Endodermal cell (in vitro differentiated cells): ENCODE results near the gene KCNG4. TPM values are rescaled to one million over a fixed set of nuclear protein-coding genes. Genes with fewer than 3 reads are reported as not detected.

Source experiments
- DNase-seq: peaks from one replicate; pipeline ENCODE4 v3.0.0-alpha.2; 2017
- H3K27ac ChIP-seq: 2 replicates; pipeline ENCODE4 v1.5.1; 2013; ENCODE audit warnings: mild to moderate bottlenecking, low read depth, low read length, moderate library complexity
- H3K27me3 ChIP-seq: 2 replicates; pipeline ENCODE4 v1.6.1; 2013; ENCODE audit warnings: mild to moderate bottlenecking, low read length, moderate library complexity; ENCODE audit not compliant: insufficient read depth, control insufficient read depth, poor library complexity, severe bottlenecking
- H3K36me3 ChIP-seq: 2 replicates; pipeline ENCODE4 v1.7.0; 2013; ENCODE audit warnings: mild to moderate bottlenecking, low read length, moderate library complexity; ENCODE audit not compliant: control insufficient read depth, insufficient read depth
- H3K4me1 ChIP-seq: one replicate; pipeline ENCODE4 v1.7.0; 2013; ENCODE audit warnings: low read length; ENCODE audit not compliant: control insufficient read depth, insufficient read depth
- H3K4me3 ChIP-seq: 2 replicates; pipeline ENCODE4 v1.5.1; 2013; ENCODE audit warnings: mild to moderate bottlenecking, low read length, moderate library complexity
- H3K9ac ChIP-seq: 2 replicates; pipeline ENCODE4 v1.6.1; 2013; ENCODE audit warnings: mild to moderate bottlenecking, low read length, moderate library complexity; ENCODE audit not compliant: poor library complexity, severe bottlenecking; ENCODE audit errors: extremely low read depth
- H3K9me3 ChIP-seq: 2 replicates; pipeline ENCODE4 v1.6.1; 2013; ENCODE audit warnings: mild to moderate bottlenecking, low read length, moderate library complexity; ENCODE audit not compliant: control insufficient read depth
- H3K27ac Mint-ChIP-seq: 2 replicates; pipeline ENCODE4 v1.8.0; 2020; ENCODE audit warnings: mixed read lengths
- H3K27me3 Mint-ChIP-seq: 2 replicates; pipeline ENCODE4 v1.8.0; 2021; ENCODE audit warnings: mild to moderate bottlenecking, mixed read lengths; ENCODE audit not compliant: insufficient read depth
- H3K36me3 Mint-ChIP-seq: 2 replicates; pipeline ENCODE4 v1.8.0; 2020; ENCODE audit warnings: low read depth, mixed read lengths
- H3K4me1 Mint-ChIP-seq: 2 replicates; pipeline ENCODE4 v1.8.0; 2020; ENCODE audit warnings: mixed read lengths
- H3K4me3 Mint-ChIP-seq: 2 replicates; pipeline ENCODE4 v1.8.0; 2020; ENCODE audit warnings: mild to moderate bottlenecking, moderate library complexity, mixed read lengths
- H3K9me3 Mint-ChIP-seq: 2 replicates; pipeline ENCODE4 v1.8.0; 2020; ENCODE audit warnings: mild to moderate bottlenecking, mixed read lengths
- WGBS, 2 experiments: methylation state at CpG; one replicate each; pipeline versions ENCODE4 v1.1.5 to v1.1.7; 2013; ENCODE audit warnings: missing lambda C conversion rate in 2 of 2, mixed read lengths in 1 of 2; ENCODE audit not compliant: insufficient coverage in 1 of 2, insufficient read length in 1 of 2; 5-methylcytosine and 5-hydroxymethylcytosine counted together
- long read RNA-seq, 4 experiments: library from polyadenylated mRNA in 2 of 4; library from RNA in 1 of 4; library from capped mRNA in 1 of 4; stranded (forward) in 3 of 4; unstranded in 1 of 4; transcript quantifications; one replicate each; pipeline ENCODE4 v2.0.0, GENCODE V29; 2020 to 2021; ENCODE audit warnings: inconsistent platforms in 1 of 4
- polyA plus RNA-seq, 2 experiments: library from polyadenylated mRNA; stranded (reverse); fragments of 50-300 nt; gene quantifications; one replicate each; pipeline ENCODE4 v1.2.3, GENCODE V29; 2013
- total RNA-seq, 2 donors: library from RNA; stranded (reverse); fragmentation: NEBNext Ultra II Directional in 1 of 2; extraction: Animal tissue kit (Norgen Biotek cat#: 25700) in 1 of 2; gene quantifications; 2 replicates in 1 of 2; 3 replicates in 1 of 2; pipeline ENCODE4 v1.2.1, GENCODE V29; 2021
- TF ChIP-seq, protein P1 (sequence below): fragments of 200-600 bp; sonication (generic); conservative IDR thresholded peaks from 2 replicates; pipeline ENCODE4 v1.5.0; 2021; ENCODE audit warnings: antibody characterized with exemption, mild to moderate bottlenecking

The KCNG4 gene, protein sequence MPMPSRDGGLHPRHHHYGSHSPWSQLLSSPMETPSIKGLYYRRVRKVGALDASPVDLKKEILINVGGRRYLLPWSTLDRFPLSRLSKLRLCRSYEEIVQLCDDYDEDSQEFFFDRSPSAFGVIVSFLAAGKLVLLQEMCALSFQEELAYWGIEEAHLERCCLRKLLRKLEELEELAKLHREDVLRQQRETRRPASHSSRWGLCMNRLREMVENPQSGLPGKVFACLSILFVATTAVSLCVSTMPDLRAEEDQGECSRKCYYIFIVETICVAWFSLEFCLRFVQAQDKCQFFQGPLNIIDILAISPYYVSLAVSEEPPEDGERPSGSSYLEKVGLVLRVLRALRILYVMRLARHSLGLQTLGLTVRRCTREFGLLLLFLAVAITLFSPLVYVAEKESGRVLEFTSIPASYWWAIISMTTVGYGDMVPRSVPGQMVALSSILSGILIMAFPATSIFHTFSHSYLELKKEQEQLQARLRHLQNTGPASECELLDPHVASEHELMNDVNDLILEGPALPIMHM
- total RNA-seq = not detected
- polyA plus RNA-seq (2013, experiment 1 of 2) = not detected
- not detected for polyA plus RNA-seq (2013, experiment 2 of 2)
- long read RNA-seq, experiment 1 = 0 reads
- long read RNA-seq, experiment 2 = 0 reads
- long read RNA-seq, experiment 3 = 0 reads
- long read RNA-seq, experiment 4 = 0 reads

- Mint-ChIP-seq H3K27me3 (peaks cover 14% of the 10 kb centered on the region), H3K27ac (no peak within 1 kb of the TSS)
These were observed at the start of gene KCNG4 for GRCh38 chr16:84239909-84240308. TSS of gene KCNG4 (minus strand) at chr16:84240012. CDS start at chr16:84237485, 2,527 bp downstream.

GRCh38 chr16:84288902-84289301 lies 49.1 kb upstream of the KCNG4 start:
- Histone ChIP-seq H3K27me3 (peaks cover 3% of the 10 kb centered on the region), H3K9me3 (no peaks in the 10 kb centered on the region), H3K4me3 (no peak overlapping the region), H3K9ac (no peak overlapping the region), H3K4me1 (peaks cover 2% of the 10 kb centered on the region), H3K27ac (no peak overlapping the region), H3K36me3 (no peaks in the 10 kb centered on the region)
- peaks cover 8% of the 10 kb centered on the region for H3K4me1 Mint-ChIP-seq
- no peak overlapping the region for H3K27ac Mint-ChIP-seq
- no peaks in the 10 kb centered on the region for H3K36me3 Mint-ChIP-seq
- no peak overlapping the region for H3K4me3 Mint-ChIP-seq
- TF ChIP-seq, protein P1, sequence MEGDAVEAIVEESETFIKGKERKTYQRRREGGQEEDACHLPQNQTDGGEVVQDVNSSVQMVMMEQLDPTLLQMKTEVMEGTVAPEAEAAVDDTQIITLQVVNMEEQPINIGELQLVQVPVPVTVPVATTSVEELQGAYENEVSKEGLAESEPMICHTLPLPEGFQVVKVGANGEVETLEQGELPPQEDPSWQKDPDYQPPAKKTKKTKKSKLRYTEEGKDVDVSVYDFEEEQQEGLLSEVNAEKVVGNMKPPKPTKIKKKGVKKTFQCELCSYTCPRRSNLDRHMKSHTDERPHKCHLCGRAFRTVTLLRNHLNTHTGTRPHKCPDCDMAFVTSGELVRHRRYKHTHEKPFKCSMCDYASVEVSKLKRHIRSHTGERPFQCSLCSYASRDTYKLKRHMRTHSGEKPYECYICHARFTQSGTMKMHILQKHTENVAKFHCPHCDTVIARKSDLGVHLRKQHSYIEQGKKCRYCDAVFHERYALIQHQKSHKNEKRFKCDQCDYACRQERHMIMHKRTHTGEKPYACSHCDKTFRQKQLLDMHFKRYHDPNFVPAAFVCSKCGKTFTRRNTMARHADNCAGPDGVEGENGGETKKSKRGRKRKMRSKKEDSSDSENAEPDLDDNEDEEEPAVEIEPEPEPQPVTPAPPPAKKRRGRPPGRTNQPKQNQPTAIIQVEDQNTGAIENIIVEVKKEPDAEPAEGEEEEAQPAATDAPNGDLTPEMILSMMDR = no peak
- H3K27me3 Mint-ChIP-seq = peaks cover 14% of the 10 kb centered on the region
- H3K9me3 Mint-ChIP-seq = peaks cover 10% of the 10 kb centered on the region
- DNase-seq = no peak
- 50 to 71% methylated on average over 4 to 8 of the region's 8 CpGs for WGBS, 2 experiments

More at GRCh38 chr16:84239909-84240308, at the start of gene KCNG4:
- Histone ChIP-seq H3K27ac (no peak within 1 kb of the TSS), H3K9me3 (no peaks in the 10 kb centered on the region), H3K27me3 (no peaks in the 10 kb centered on the region), H3K36me3 (no peaks in the 10 kb centered on the region), H3K4me1 (no peaks in the 10 kb centered on the region), H3K4me3 (no peak within 1 kb of the TSS), H3K9ac (no peak within 1 kb of the TSS)
- 79 to 84% methylated on average over 6 to 7 of the region's 7 CpGs for WGBS, 2 experiments
- no peak for DNase-seq
- H3K4me3 Mint-ChIP-seq = no peak within 1 kb of the TSS
- H3K4me1 Mint-ChIP-seq = no peaks in the 10 kb centered on the region
- H3K36me3 Mint-ChIP-seq = no peaks in the 10 kb centered on the region
- H3K9me3 Mint-ChIP-seq = peaks cover 6% of the 10 kb centered on the region
- TF ChIP-seq, protein P1 = no peak

- Mint-ChIP-seq H3K27me3 (peaks cover 15% of the 10 kb centered on the region), H3K4me1 (peaks cover 11% of the 10 kb centered on the region), H3K9me3 (peaks cover 10% of the 10 kb centered on the region), H3K4me3 (no peak overlapping the region), H3K27ac (no peak overlapping the region), H3K36me3 (no peaks in the 10 kb centered on the region)
- no peak overlapping the region for H3K9ac ChIP-seq
- DNase-seq = no peak
- H3K4me1 ChIP-seq = peaks cover 4% of the 10 kb centered on the region
- H3K27ac ChIP-seq = no peak overlapping the region
- no peaks in the 10 kb centered on the region for H3K36me3 ChIP-seq
- H3K9me3 ChIP-seq = no peaks in the 10 kb centered on the region
- no peak overlapping the region for H3K4me3 ChIP-seq
- peaks cover 3% of the 10 kb centered on the region for H3K27me3 ChIP-seq
- TF ChIP-seq, protein P1 = no peak
- WGBS, 2 experiments = 81 to 89% methylated on average over 12 to 16 of the region's 16 CpGs
These were observed 46.9 kb upstream of the KCNG4 start for GRCh38 chr16:84286578-84287240.
